Pericardium fibroblast (primary cell): ENCODE measurements around the gene STOML2. TPM values are rescaled to one million over a fixed set of nuclear protein-coding genes. Genes with fewer than 3 reads are reported as not detected.

Experiments used
- total RNA-seq: library from RNA; depleted of rRNA; stranded (reverse); fragments of >200 nt; gene quantifications from 2 replicates; pipeline ENCODE4 v1.2.3, GENCODE V29; 2015

Gene STOML2, protein sequence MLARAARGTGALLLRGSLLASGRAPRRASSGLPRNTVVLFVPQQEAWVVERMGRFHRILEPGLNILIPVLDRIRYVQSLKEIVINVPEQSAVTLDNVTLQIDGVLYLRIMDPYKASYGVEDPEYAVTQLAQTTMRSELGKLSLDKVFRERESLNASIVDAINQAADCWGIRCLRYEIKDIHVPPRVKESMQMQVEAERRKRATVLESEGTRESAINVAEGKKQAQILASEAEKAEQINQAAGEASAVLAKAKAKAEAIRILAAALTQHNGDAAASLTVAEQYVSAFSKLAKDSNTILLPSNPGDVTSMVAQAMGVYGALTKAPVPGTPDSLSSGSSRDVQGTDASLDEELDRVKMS
- 118 and 125 TPM in 2 replicates for total RNA-seq

DNA sequence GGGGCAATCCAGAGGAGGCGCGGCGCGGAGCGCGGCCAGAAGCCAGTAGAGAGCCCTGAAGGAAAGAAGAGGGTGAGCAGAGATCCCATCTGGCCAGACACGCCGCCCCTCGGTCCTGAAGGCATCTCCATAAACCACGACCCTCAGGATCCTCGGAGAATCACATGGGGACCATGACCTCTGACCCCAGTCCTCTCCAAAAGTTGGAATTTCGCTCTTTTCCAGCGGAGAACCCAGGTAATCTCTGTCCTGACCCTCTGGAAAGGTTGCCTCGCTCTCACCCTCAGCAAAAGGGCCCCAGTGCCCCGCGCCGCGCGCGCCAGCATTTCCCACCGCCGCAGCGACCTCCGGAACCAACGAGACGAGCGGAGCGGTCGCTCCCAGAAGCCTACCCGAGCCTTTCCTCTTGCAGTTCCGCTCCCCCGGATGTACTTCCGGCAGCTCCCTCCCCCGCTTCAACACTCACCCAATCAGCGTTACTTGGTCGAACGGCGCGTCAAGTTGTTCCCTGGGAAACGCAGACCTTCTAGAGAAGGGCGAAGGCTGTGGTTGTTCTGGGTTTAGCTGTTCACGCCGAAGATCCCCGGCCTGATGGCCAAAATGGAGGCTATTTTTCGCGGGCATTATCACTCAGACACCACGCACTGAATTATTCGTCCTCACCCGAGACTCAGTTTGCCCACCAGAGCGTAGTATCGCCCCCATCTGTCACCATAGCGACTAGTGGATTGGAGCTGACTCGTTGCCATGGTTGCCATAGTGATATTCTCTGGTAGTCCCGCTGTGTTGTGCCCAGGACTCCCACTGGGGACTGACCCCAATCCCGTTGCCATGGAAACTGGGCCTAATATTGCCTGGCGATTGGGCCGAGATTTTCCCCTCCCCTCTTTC is at the start of gene STOML2:
Gene STOML2 (minus strand): TSS at position 363 of the 891 bp plus-strand sequence. CDS start 37 bp downstream, at position 326.

DNA sequence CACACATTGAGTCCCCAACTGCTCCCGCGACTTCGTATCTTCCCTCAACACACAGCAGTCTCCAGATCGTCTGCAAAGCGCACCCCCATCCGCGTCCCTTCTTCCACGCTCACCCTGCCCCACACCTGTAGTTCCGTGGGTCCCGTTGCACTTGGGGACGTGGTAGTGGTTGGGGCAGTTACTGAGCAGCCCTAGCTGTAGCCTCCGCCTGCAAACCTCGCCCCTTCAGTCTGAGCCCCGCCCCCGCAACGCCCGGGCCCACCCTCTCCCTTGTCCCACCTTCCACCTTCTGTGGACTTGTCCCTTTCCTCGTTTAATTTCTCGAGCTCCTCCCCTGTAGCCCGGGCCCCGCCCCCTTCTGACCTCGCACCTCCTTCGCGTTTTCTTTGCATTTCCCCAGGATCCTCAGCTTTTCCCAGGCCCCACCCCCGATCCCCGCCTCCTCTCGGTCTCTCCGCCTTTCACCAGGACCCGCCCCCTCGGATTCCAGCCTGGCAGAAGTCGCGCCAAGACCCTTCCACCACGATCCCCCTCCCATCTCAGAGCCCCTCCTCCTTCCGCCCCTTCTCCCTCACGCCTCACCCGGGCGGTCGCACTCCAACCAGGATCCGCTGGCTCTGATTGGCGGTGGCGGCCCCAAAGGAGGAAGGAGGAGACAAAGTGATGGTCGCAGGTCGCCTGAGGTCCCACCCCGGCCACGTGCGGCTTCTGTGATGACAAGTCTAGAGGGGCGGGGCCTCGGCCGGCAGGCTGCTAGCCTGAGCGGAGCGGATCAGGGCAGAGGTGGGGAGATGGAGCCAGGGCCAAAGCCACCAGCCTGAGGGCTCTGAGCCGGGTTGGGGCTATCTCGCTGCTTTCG is 13.0 kb upstream of the STOML2 start, which contains the start of gene ATOSB:
Gene ATOSB (minus strand): TSS at position 183 of the 859 bp plus-strand sequence. CDS start 7,588 bp downstream, outside the sequence.

DNA sequence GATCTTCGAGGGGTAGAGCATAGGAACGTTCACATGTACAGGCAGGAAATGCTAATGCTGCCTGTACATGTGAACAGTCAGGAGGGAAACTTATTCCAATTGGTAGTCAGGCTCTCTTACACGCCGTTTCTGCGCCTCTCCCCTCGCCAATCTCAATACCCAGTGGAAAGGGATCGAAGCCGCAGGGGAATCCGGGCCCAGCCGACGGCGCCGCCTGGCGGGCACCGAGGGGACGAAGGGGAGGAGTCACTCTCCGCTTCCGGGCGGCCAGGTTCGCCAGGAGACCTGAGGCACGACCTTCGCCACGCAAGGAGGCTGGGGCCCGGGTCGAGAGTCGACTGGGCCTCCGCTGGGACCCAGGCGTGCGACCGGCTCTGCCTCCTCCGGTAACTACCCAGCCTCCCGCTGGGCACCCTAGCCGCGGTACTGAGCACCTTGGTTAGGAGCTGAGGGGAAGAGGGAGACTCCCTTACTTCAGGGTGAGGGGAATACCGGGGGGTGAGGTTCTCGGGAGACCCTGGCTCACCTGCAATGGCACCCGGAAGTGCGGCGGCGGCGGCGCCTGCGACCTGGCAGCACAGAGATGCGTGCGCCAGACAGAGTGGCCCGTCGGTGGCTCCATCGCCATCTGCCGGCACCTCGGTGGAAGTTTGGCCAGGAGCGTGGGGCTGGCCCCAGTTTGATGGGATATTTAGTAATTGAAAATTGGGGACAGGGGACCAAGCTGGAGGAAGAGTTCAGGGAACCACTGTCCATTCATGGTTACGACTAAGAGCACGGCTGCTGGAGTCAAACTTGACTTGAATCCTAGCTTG is 6.7 kb downstream of the STOML2 start, which contains the start of gene PIGO:
Gene PIGO (minus strand): TSS at position 557 of the 815 bp plus-strand sequence. CDS start 1,026 bp downstream, outside the sequence.

DNA sequence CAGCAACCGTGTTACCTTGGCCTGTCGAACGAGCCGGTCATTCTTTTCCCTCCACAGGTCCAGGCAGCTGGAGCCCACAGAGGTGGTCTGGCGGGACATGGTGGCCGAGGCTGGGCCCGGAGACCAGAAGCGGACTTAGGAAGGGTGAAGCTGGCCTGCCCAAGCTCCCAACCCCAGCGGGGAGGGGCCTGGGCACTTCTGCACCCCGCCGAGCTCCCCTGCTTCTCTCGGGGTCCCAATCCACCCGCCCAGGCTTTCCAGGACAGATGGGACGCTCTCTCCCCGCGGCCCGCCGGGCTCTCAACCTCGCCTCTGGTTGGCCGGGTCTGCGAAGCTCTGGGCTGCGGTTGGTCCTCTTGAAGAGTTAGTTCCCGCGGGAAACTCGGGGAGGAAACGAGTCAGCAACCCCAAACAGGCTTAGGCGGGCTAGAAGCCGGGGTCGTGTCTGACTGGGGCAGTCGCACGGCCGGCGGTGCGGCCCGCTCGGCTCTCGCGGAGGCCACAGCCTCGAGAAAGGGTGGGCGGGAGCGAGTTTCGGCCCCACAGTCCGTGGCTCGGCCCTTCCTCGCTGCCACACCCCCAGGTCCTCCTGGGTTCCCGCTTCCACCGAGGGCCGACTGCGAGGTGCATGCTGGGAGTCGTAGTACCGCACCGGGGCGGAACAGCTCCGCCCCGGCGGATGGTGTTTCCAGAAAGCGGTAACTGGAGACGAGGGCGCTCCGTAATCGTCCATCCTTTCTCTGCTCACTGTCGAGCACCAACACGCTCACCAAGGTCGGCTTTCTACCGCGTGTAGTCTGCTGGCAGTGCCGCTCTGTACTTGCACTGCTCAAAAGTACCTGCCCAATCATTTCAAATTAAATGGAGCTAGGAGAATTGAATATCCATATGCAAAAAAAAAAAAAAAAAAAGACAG is 23.2 kb downstream of the STOML2 start, which contains the start of gene FANCG:
Gene FANCG (minus strand): TSS at position 517 of the 916 bp plus-strand sequence. CDS start 418 bp downstream, at position 99.

DNA sequence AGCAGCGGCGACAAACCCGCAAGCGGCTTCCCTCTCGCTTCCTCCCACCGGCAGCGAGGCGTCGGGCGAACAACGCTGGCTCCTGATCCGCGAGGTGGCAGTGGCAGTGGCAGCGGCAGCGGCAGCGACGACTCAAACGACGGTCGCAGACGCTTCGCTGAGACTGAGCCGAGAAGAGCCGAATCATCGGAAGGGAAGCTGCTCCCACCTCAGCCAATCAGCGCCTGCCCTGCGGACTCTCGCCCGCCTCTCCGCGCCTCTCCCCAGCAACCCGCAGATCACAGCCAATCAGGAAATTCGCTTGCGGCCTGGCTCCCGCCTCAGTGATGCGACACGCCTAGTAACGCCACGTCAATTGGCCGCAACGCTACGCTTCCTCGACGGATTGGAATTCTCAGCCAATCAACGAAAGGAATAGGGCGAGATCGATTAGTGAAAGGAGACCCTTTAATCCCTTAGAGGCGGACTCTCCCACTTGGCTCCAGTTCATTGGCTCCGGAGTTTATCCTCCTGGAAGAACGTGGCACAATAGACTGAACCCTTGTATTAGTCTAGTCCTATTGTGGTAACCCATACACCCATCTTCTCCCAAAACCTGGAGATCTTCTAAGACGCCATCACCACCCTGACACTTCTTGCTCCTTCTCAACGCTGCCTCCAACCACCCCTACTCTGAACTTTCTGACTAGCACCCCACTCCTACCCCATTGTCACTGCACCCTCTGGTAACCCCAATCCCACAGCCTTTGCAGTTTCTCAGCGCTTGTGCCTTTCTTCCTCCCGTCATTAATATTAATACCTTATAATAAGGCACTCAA is 30.3 kb downstream of the STOML2 start, which contains the start of gene VCP:
Gene VCP (minus strand): TSS at position 165 of the 818 bp plus-strand sequence. CDS start 272 bp downstream, outside the sequence.

Other genes starting within 250 kb of the STOML2 start
- gene PHF24, start 144.8 kb downstream of the STOML2 start, total RNA-seq, result 0.12 and 1.0 TPM in 2 replicates
- gene DNAJB5, start 113.4 kb downstream of the STOML2 start, total RNA-seq, result 8.2 and 13.4 TPM in 2 replicates
- gene VCP, start 30.5 kb downstream of the STOML2 start, total RNA-seq, result 178 and 219 TPM in 2 replicates
- gene FANCG, start 23.2 kb downstream of the STOML2 start, total RNA-seq, result 11.2 and 17.9 TPM in 2 replicates
- gene PIGO, start 6.5 kb downstream of the STOML2 start, total RNA-seq, result 8.6 and 13.3 TPM in 2 replicates
- gene ATOSB, start 12.7 kb upstream of the STOML2 start, total RNA-seq, result 10.8 and 22.4 TPM in 2 replicates
- 10.3 and 12.5 TPM in 2 replicates for gene UNC13B, start 58.9 kb upstream of the STOML2 start, total RNA-seq